Pancreas (tissue), 10 donors: ENCODE results near the gene P3H2. TPM values are rescaled to one million over a fixed set of nuclear protein-coding genes. Genes with fewer than 3 reads are reported as not detected.

Source experiments
- ATAC-seq, 4 donors: fragments of 200-7000 bp; cut with Tn5 transposase; one replicate each; pipeline versions ENCODE4 v1.8.0 to v1.9.1; 2020; ENCODE audit warnings: mild to moderate bottlenecking in 4 of 4, moderate library complexity in 4 of 4
- DNase-seq, 6 donors: peaks; one replicate each; pipeline ENCODE4 v3.0.0-alpha.2; 2020
- FAIRE-seq: peaks from 2 replicates; lab custom pipeline; 2012; peaks lifted over from hg19 to GRCh38; lab: Jason Lieb, UNC
- H3K27ac ChIP-seq, 4 donors: fragments of 200-600 bp; sonication (generic); 1 replicate in 3 of 4; 2 replicates in 1 of 4; pipeline versions ENCODE4 v1.5.0 to v1.8.0; 2020
- H3K27me3 ChIP-seq, 4 donors: fragments of 200-600 bp; one replicate each; pipeline ENCODE4 v1.8.0; 2021
- H3K36me3 ChIP-seq, 3 donors: fragments of 200-600 bp; sonication (generic) in 1 of 3; one replicate each; pipeline versions ENCODE4 v1.5.0 to v1.8.0; 2020 to 2021
- H3K4me1 ChIP-seq, 3 donors: fragments of 200-600 bp; one replicate each; pipeline ENCODE4 v1.8.0; 2021
- H3K4me3 ChIP-seq, 4 donors: fragments of 200-600 bp; sonication (generic) in 2 of 4; one replicate each; pipeline versions ENCODE4 v1.5.0 to v1.8.0; 2020 to 2021
- H3K9me3 ChIP-seq, 4 donors: fragments of 200-600 bp; one replicate each; pipeline ENCODE4 v1.8.0; 2021
- WGBS, 2 donors: extraction: QIAGEN DNeasy Blood & Tissue Kit; methylation state at CpG; one replicate each; pipeline ENCODE4 v1.1.7; 2013; 5-methylcytosine and 5-hydroxymethylcytosine counted together
- intact Hi-C, 3 donors: fragments of 100-400 bp; cut with DNase I; formaldehyde crosslinking; loops; one replicate each; pipeline versions ENCODE4 v1.11.1 to v1.14.2; 2022
- polyA plus RNA-seq, 2 donors: library from polyadenylated mRNA; stranded (reverse); fragments of 200-250 nt; gene quantifications; one replicate each; pipeline ENCODE4 v1.2.3, GENCODE V29; 2013
- total RNA-seq, 6 donors: library from RNA; stranded (reverse); fragmentation: NEBNext Ultra II Directional in 4 of 6; extraction: Animal tissue kit (Norgen Biotek cat#: 25700) in 4 of 6; gene quantifications; one replicate each; pipeline versions ENCODE4 v1.2.1 to v1.2.4, GENCODE V29; 2021 to 2023
- TF ChIP-seq, protein P1 (sequence below), 4 donors: fragments of 200-600 bp; sonication (generic) in 3 of 4; IDR thresholded peaks; one replicate each; pipeline versions ENCODE4 v1.5.0 to v1.8.0; 2021; ENCODE audit warnings: antibody characterized with exemption in 4 of 4
- donor health status: healthy with polysubstance abuse.
- donor health status: DM: no; HTN: no; CAD: no; lungs with moderate emphysema.
- donor health status: DM: no; HTN: no; CAD: no.
- donor health status: control.
- donor health status: control.
- donor health status: Bipolar disorder and iron deficiency.
- donor health status: DM: yes; HTN: yes; CAD: no.
- donor health status: DM: no; HTN: no; CAD: no.
- donor health status: DM: no; HTN: no; CAD: no.
- donor health status: DM: yes; HTN: yes; CAD: no.

Gene P3H2
- total and polyA plus RNA-seq, 8 donors: 1.2 to 5.7 (median 4.4) TPM

DNA sequence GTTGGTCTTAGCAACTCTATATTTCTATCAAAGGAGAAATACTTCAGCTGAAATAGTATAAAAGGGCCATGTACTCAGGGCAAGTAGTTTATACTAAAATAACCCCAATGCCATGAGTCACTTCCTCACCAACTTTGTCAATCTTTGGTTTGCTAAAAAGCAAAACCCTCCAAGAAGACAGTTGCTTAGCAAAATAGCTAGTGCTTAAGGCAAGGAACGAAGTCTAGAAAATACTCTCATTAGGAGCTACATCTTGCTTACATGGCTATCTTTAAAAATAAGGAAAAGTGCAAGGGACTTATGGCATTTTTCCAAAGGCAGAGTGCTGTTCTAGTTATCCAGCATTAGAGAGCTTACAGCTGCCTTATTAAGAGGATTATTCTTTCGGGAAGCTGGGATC, 28.4 kb downstream of the P3H2 start:
- Histone ChIP-seq H3K4me3 (no peak overlapping the region), H3K9me3 (no peaks in the 10 kb centered on the region), H3K27ac (no peak overlapping the region), H3K27me3 (no peaks in the 10 kb centered on the region), H3K36me3 (no peaks in the 10 kb centered on the region), H3K4me1 (peaks cover 0 to 7% (median 6%) of the 10 kb centered on the region in 3 donors)
- TF ChIP-seq, protein P1, sequence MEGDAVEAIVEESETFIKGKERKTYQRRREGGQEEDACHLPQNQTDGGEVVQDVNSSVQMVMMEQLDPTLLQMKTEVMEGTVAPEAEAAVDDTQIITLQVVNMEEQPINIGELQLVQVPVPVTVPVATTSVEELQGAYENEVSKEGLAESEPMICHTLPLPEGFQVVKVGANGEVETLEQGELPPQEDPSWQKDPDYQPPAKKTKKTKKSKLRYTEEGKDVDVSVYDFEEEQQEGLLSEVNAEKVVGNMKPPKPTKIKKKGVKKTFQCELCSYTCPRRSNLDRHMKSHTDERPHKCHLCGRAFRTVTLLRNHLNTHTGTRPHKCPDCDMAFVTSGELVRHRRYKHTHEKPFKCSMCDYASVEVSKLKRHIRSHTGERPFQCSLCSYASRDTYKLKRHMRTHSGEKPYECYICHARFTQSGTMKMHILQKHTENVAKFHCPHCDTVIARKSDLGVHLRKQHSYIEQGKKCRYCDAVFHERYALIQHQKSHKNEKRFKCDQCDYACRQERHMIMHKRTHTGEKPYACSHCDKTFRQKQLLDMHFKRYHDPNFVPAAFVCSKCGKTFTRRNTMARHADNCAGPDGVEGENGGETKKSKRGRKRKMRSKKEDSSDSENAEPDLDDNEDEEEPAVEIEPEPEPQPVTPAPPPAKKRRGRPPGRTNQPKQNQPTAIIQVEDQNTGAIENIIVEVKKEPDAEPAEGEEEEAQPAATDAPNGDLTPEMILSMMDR (IDR thresholded peaks at IDR 0.05): no peak
- FAIRE-seq (no peak), DNase-seq (no peak), ATAC-seq (peak in 1 of 4 donors; percentile 41)
- intact Hi-C loops: no loop called here
- 67 to 76% methylated on average over 2 of the region's 2 CpGs for WGBS, 2 donors

GRCh38 chr3:190089711-190090110, 31.0 kb downstream of the P3H2 start:
- 52 to 81% methylated on average over 4 of the region's 4 CpGs for WGBS, 2 donors
- Histone ChIP-seq H3K27ac (no peak overlapping the region), H3K4me3 (no peak overlapping the region), H3K9me3 (no peaks in the 10 kb centered on the region), H3K36me3 (no peaks in the 10 kb centered on the region), H3K4me1 (peaks cover 0 to 7% (median 6%) of the 10 kb centered on the region in 3 donors), H3K27me3 (no peaks in the 10 kb centered on the region)
- FAIRE-seq (no peak), ATAC-seq (no peak), DNase-seq (no peak)
- intact Hi-C loops: no loop called here
- TF ChIP-seq, protein P1 (IDR thresholded peaks at IDR 0.05): no peak

- Histone ChIP-seq H3K27me3 (no peaks in the 10 kb centered on the region), H3K4me1 (peaks cover 0 to 1% (median 0%) of the 10 kb centered on the region in 3 donors), H3K9me3 (no peaks in the 10 kb centered on the region), H3K4me3 (no peak overlapping the region), H3K27ac (no peak overlapping the region), H3K36me3 (no peaks in the 10 kb centered on the region)
- TF ChIP-seq, protein P1 (IDR thresholded peaks at IDR 0.05): no peak
- 80 to 86% methylated on average over 9 of the region's 9 CpGs for WGBS, 2 donors
- intact Hi-C loops: no loop called here
- no peak for DNase-seq
- ATAC-seq: no peak
- no peak for FAIRE-seq
These were observed 31.8 kb downstream of the P3H2 start for GRCh38 chr3:190088890-190089289.

DNA sequence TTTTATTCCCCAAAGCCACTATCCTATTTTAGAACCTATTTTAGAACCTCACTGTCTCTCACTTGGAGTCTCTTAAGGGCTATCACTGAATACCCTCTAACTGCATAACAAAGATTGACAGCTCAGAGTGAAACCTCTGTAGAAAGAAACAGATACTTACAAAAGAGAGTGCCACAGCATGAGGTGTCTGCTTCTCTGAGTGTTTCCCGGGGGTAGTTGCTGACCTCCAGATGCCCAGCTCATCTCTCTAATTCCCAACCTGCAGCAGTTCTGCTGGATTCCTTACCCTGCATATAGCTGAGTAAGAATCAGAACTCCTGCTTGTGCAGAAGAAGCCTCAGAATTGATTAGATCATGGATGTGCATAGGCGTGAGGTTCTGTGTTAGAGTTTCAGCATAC, 34.5 kb downstream of the P3H2 start:
- Histone ChIP-seq H3K27ac (no peak overlapping the region), H3K4me3 (no peak overlapping the region), H3K27me3 (no peaks in the 10 kb centered on the region), H3K36me3 (no peaks in the 10 kb centered on the region), H3K4me1 (no peaks in the 10 kb centered on the region), H3K9me3 (no peaks in the 10 kb centered on the region)
- DNase-seq (no peak), ATAC-seq (no peak), FAIRE-seq (no peak)
- TF ChIP-seq, protein P1 (IDR thresholded peaks at IDR 0.05): no peak
- 57 to 61% methylated on average over 2 of the region's 2 CpGs for WGBS, 2 donors
- intact Hi-C loops: no loop called here

- H3K27ac ChIP-seq: no peak overlapping the region
- ATAC-seq (no peak), DNase-seq (no peak), FAIRE-seq (no peak)
- H3K9me3 ChIP-seq: no peaks in the 10 kb centered on the region
- no peaks in the 10 kb centered on the region for H3K27me3 ChIP-seq
- TF ChIP-seq, protein P1 (IDR thresholded peaks at IDR 0.05): no peak
- intact Hi-C loops: no loop called here
- no peak overlapping the region for H3K4me3 ChIP-seq
- no peaks in the 10 kb centered on the region for H3K4me1 ChIP-seq
- no peaks in the 10 kb centered on the region for H3K36me3 ChIP-seq
- whole genome bisulfite sequencing, 2 donors: 62 to 82% methylated on average over 3 of the region's 3 CpGs
These were observed 35.7 kb downstream of the P3H2 start for GRCh38 chr3:190084983-190085382.
